ENCODE results near the gene PARP12.

GRCh38 chr7:140028311-140028710 lies 34.4 kb downstream of the PARP12 start:
- TF ChIP-seq CREB3 (CRISPR knock-in tag; IDR thresholded peaks at IDR 0.05): no peak
- no peak for TF ChIP-seq FOXJ3 (CRISPR knock-in tag; IDR thresholded peaks at IDR 0.05; ENCODE audit: borderline replicate concordance)
- no peak for TF ChIP-seq PHB2 (IDR thresholded peaks at IDR 0.05; ENCODE audit: partially characterized antibody)
